ENCODE data around the gene FAR2. TPM values are rescaled to one million over a fixed set of nuclear protein-coding genes. Genes with fewer than 3 reads are reported as not detected.

The FAR2 gene
- polyA plus RNA-seq, 3 donors, result 14.8 to 38.0 (median 35.8) TPM

- no peaks in the 10 kb centered on the region for H3K4me1 ChIP-seq (ENCODE audit: control insufficient read depth in 1 of 2, insufficient read depth in 2 of 2, low read length in 2 of 2)
- H3K27me3 Mint-ChIP-seq (ENCODE audit: low read depth in 3 of 3), result no peaks in the 10 kb centered on the region
- no peak for DNase-seq
- H3K4me2 ChIP-seq (replicated peaks; ENCODE audit: extremely low read depth, low read length, poor library complexity, severe bottlenecking), result no peak overlapping the region
- peaks cover 3% of the 10 kb centered on the region for H3K4me1 Mint-ChIP-seq
- H3K4me3 ChIP-seq (replicated peaks in 1 of 3; ENCODE audit: low read depth in 2 of 3, low read length in 3 of 3), result no peak overlapping the region
- no peaks in the 10 kb centered on the region for H4K20me1 ChIP-seq (ENCODE audit: insufficient read depth, low read length)
- WGBS (ENCODE audit: insufficient coverage), result no CpG with 5 or more reads among the region's 2 CpGs
- intact Hi-C loops (cut with micrococcal nuclease), result no loop called here
- no peak overlapping the region for H2AFZ ChIP-seq (ENCODE audit: insufficient read depth, low read depth, low read length, poor library complexity, severe bottlenecking)
- H3K36me3 Mint-ChIP-seq, result peaks cover 1 to 2% of the 10 kb centered on the region in 2 donors
- no peak overlapping the region for H3K4me3 Mint-ChIP-seq
- no peaks in the 10 kb centered on the region for H3K79me2 ChIP-seq (ENCODE audit: insufficient read depth, low read length)
- H3K27ac ChIP-seq (ENCODE audit: low read depth in 1 of 2, low read length in 2 of 2), result no peak overlapping the region
- H3K9ac ChIP-seq (ENCODE audit: insufficient read depth, low read length, poor library complexity, severe bottlenecking), result no peak overlapping the region
- H3K9me3 ChIP-seq (replicated peaks in 1 of 2; ENCODE audit: control insufficient read depth in 1 of 2, insufficient read depth in 1 of 2, low read length in 2 of 2), result no peaks in the 10 kb centered on the region
- TF ChIP-seq CTCF (IDR thresholded peaks at IDR 0.05), result no peak
- H3K9me3 Mint-ChIP-seq, result no peaks in the 10 kb centered on the region
- H3K27me3 ChIP-seq (ENCODE audit: control insufficient read depth in 2 of 2, insufficient read depth in 2 of 2, low read length in 2 of 2), result no peaks in the 10 kb centered on the region
- no peak overlapping the region for H3K27ac Mint-ChIP-seq
- H3K36me3 ChIP-seq (replicated peaks in 1 of 2; ENCODE audit: control insufficient read depth in 1 of 2, insufficient read depth in 2 of 2, low read length in 2 of 2), result no peaks in the 10 kb centered on the region
Measured at GRCh38 chr12:29229158-29229505, 80.1 kb downstream of the FAR2 start.

DNA sequence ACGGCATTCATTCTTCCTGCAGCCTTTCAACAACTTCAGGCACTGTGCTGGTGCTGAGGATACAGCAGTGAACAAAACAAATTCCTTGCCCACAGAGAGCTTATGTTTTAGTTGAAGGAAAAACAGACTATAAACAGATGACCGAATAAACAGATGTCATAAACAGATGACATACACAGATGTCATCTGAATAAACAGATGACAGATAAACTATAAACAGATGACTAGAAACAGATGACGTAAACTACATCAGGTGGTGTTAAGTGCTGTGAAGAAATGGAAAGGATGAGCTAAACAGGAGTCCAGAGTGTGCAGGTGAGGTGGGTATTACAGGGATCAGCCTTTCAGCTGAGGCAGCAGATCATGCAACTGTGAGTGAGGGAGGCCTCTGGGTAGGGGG lies 80.9 kb downstream of the FAR2 start:
- no peaks in the 10 kb centered on the region for H3K27me3 Mint-ChIP-seq (ENCODE audit: low read depth in 3 of 3)
- intact Hi-C loops (cut with micrococcal nuclease), result no loop called here

More for the DNA sequence above, 80.9 kb downstream of the FAR2 start:
- Histone ChIP-seq H2AFZ (ENCODE audit: insufficient read depth, low read depth, low read length, poor library complexity, severe bottlenecking) (no peak overlapping the region), H3K4me3 (replicated peaks in 1 of 3; ENCODE audit: low read depth in 2 of 3, low read length in 3 of 3) (no peak overlapping the region), H3K4me2 (replicated peaks; ENCODE audit: extremely low read depth, low read length, poor library complexity, severe bottlenecking) (no peak overlapping the region), H3K9me3 (replicated peaks in 1 of 2; ENCODE audit: control insufficient read depth in 1 of 2, insufficient read depth in 1 of 2, low read length in 2 of 2) (no peaks in the 10 kb centered on the region), H3K4me1 (ENCODE audit: control insufficient read depth in 1 of 2, insufficient read depth in 2 of 2, low read length in 2 of 2) (no peaks in the 10 kb centered on the region), H3K27me3 (ENCODE audit: control insufficient read depth in 2 of 2, insufficient read depth in 2 of 2, low read length in 2 of 2) (no peaks in the 10 kb centered on the region), H3K27ac (ENCODE audit: low read depth in 1 of 2, low read length in 2 of 2) (no peak overlapping the region), H4K20me1 (ENCODE audit: insufficient read depth, low read length) (no peaks in the 10 kb centered on the region), H3K36me3 (replicated peaks in 1 of 2; ENCODE audit: control insufficient read depth in 1 of 2, insufficient read depth in 2 of 2, low read length in 2 of 2) (no peaks in the 10 kb centered on the region), H3K9ac (ENCODE audit: insufficient read depth, low read length, poor library complexity, severe bottlenecking) (no peak overlapping the region), H3K79me2 (ENCODE audit: insufficient read depth, low read length) (no peaks in the 10 kb centered on the region)
- Mint-ChIP-seq H3K36me3 (peaks cover 0 to 2% of the 10 kb centered on the region in 2 donors), H3K9me3 (no peaks in the 10 kb centered on the region), H3K4me1 (peaks cover 3% of the 10 kb centered on the region), H3K27ac (no peak overlapping the region), H3K4me3 (no peak overlapping the region)
- DNase-seq, result no peak
- WGBS (ENCODE audit: insufficient coverage), result no CpG with 5 or more reads among the region's 3 CpGs
- no peak for TF ChIP-seq CTCF (IDR thresholded peaks at IDR 0.05)

All from CD14-positive monocyte (primary cell).